Hepatocyte (in vitro differentiated cells): ENCODE results near the gene FAR2. TPM values are rescaled to one million over a fixed set of nuclear protein-coding genes. Genes with fewer than 3 reads are reported as not detected.
A peak's percentile ranks its signal among the peaks of the same experiment; 100 is the strongest.

ENCODE experiments used
- DNase-seq: peaks from one replicate; pipeline ENCODE4 v3.0.0-alpha.2; 2016; ENCODE audit warnings: low spot score
- H2AFZ ChIP-seq: fragments of 200-600 bp; sonication (generic); 2 replicates; pipeline ENCODE4 v1.6.0; 2016; ENCODE audit warnings: antibody characterized with exemption, mild to moderate bottlenecking
- H3K27ac ChIP-seq: fragments of 200-600 bp; sonication (generic); 2 replicates; pipeline ENCODE4 v1.5.1; 2016; ENCODE audit warnings: mild to moderate bottlenecking
- H3K27me3 ChIP-seq: fragments of 200-600 bp; sonication (generic); 2 replicates; pipeline ENCODE4 v1.6.1; 2016
- H3K36me3 ChIP-seq: fragments of 200-600 bp; sonication (generic); replicated peaks from 2 replicates; pipeline ENCODE4 v1.5.1; 2016; ENCODE audit warnings: low read depth; ENCODE audit not compliant: insufficient read depth
- H3K4me1 ChIP-seq: fragments of 200-600 bp; sonication (generic); 2 replicates; pipeline ENCODE4 v1.5.1; 2016; ENCODE audit warnings: mild to moderate bottlenecking, moderate library complexity; ENCODE audit not compliant: insufficient read depth
- H3K4me2 ChIP-seq: fragments of 200-600 bp; sonication (generic); 2 replicates; pipeline ENCODE4 v1.6.0; 2016
- H3K4me3 ChIP-seq: fragments of 200-600 bp; sonication (generic); 2 replicates; pipeline ENCODE4 v1.5.1; 2016; ENCODE audit warnings: mild to moderate bottlenecking
- H3K79me2 ChIP-seq: fragments of 200-600 bp; sonication (generic); 2 replicates; pipeline ENCODE4 v1.6.0; 2017; ENCODE audit warnings: mild to moderate bottlenecking
- H3K9me2 ChIP-seq: fragments of 200-600 bp; sonication (generic); replicated peaks from 2 replicates; pipeline ENCODE4 v1.6.0; 2017; ENCODE audit warnings: mild to moderate bottlenecking; ENCODE audit not compliant: insufficient read depth
- H3K9me3 ChIP-seq: fragments of 200-600 bp; sonication (generic); 2 replicates; pipeline ENCODE4 v1.5.1; 2016; ENCODE audit warnings: low read depth, mild to moderate bottlenecking
- H4K20me1 ChIP-seq: fragments of 200-600 bp; sonication (generic); 2 replicates; pipeline ENCODE4 v1.6.0; 2016; ENCODE audit warnings: mild to moderate bottlenecking; ENCODE audit not compliant: insufficient read depth, poor library complexity, severe bottlenecking
- CTCF ChIP-seq: fragments of 200-600 bp; sonication (generic); IDR thresholded peaks from 2 replicates; pipeline ENCODE4 v1.5.1; 2016; ENCODE audit warnings: antibody characterized with exemption, mild to moderate bottlenecking; ENCODE audit not compliant: poor library complexity
- EZH2 ChIP-seq: fragments of 200-600 bp; sonication (generic); IDR thresholded peaks from 2 replicates; pipeline ENCODE4 v1.6.1; 2016; ENCODE audit warnings: antibody characterized with exemption, mild to moderate bottlenecking, borderline replicate concordance
- EZH2phosphoT487 ChIP-seq: fragments of 200-600 bp; sonication (generic); IDR thresholded peaks from one replicate; pipeline ENCODE4 v1.6.1; 2018; ENCODE audit warnings: antibody characterized with exemption, mild to moderate bottlenecking, low read depth, moderate library complexity; ENCODE audit not compliant: unreplicated experiment, severe bottlenecking
- WGBS: methylation state at CpG from one replicate; pipeline ENCODE4 v1.1.6; 2016; ENCODE audit warnings: low lambda C conversion rate; ENCODE audit errors: missing lambda C conversion rate; 5-methylcytosine and 5-hydroxymethylcytosine counted together
- polyA plus RNA-seq: library from polyadenylated mRNA; unstranded; fragments of >200 nt; fragmentation: Nextera tagmentation; extraction: Ambion mirVana; gene quantifications from 2 replicates; pipeline ENCODE4 v1.2.1, GENCODE V29; 2016
- total RNA-seq: library from RNA; depleted of rRNA; stranded (reverse); fragments of >200 nt; gene quantifications from 2 replicates; pipeline ENCODE4 v1.2.3, GENCODE V29; 2014

The FAR2 gene
- total and polyA plus RNA-seq, 2 experiments from 2014 or later, result 2.4 to 5.2 TPM

DNA sequence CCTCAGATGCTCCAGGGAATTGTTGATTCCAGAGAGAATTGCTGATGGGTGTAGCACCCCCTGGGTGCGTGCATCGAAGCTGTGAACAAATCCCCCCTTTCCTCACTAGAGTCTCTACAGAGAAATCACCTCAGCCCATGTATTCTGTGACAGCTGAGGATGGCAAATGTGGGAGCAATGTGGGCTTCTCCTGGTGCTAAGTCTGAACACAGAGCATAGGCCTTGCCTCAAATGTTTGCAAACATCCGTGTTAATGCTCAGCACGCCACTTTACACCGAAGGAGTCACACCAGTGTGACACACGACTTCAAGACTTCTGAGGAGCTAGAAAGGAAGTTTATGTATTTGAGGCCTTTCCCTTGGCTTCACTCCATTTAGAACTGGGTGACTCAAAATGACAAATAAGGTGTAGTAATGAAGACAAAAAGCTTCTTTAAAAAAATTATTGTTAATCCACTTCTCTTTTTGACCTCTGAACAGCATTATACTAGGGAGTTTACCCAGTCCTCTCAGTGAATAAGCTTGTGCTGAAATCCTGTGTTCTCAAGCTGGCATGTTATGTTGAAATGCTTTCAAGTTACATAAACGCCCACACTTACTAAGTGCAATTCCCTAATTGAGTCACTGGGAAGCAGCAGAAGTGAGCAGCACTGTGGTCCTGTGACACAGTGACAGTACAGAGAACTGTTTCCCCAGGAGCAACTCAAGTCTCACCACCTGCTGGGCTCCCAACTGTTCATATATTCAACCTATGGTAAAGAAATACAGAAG lies 92.9 kb downstream of the FAR2 start:
- 55% methylated on average over 7 of the region's 7 CpGs for WGBS

GRCh38 chr12:29242921-29243431 lies 93.9 kb downstream of the FAR2 start:
- H3K27ac ChIP-seq, result peak overlapping the region; percentile 67
- DNase-seq, result no peak

More for the DNA sequence above, 92.9 kb downstream of the FAR2 start:
- peak overlapping the region; percentile 4 for H2AFZ ChIP-seq
- DNase-seq, result peak; percentile 69
- no peaks in the 10 kb centered on the region for H3K9me2 ChIP-seq
- H3K36me3 ChIP-seq, result no peaks in the 10 kb centered on the region
- no peaks in the 10 kb centered on the region for H3K9me3 ChIP-seq
- no peak for TF ChIP-seq EZH2
- no peak for TF ChIP-seq EZH2phosphoT487
- H3K27ac ChIP-seq, result peak overlapping the region; percentile 67
- no peak overlapping the region for H3K4me3 ChIP-seq
- peaks cover 20% of the 10 kb centered on the region for H3K4me1 ChIP-seq
- H3K4me2 ChIP-seq, result no peak overlapping the region
- H3K79me2 ChIP-seq, result no peaks in the 10 kb centered on the region
- H3K27me3 ChIP-seq, result no peaks in the 10 kb centered on the region
- no peaks in the 10 kb centered on the region for H4K20me1 ChIP-seq

GRCh38 chr12:29244159-29244765 lies 95.2 kb downstream of the FAR2 start:
- no peak for DNase-seq
- no peaks in the 10 kb centered on the region for H3K9me3 ChIP-seq
- no peak overlapping the region for H3K27ac ChIP-seq
- H3K27me3 ChIP-seq, result no peaks in the 10 kb centered on the region
- TF ChIP-seq CTCF, result no peak
- no peak for TF ChIP-seq EZH2phosphoT487
- TF ChIP-seq EZH2, result no peak
- no peak overlapping the region for H2AFZ ChIP-seq
- H3K79me2 ChIP-seq, result no peaks in the 10 kb centered on the region
- no peak overlapping the region for H3K4me3 ChIP-seq
- H3K36me3 ChIP-seq, result no peaks in the 10 kb centered on the region
- 96% methylated on average over 3 of the region's 3 CpGs for WGBS
- H3K4me2 ChIP-seq, result no peak overlapping the region
- H3K4me1 ChIP-seq, result peaks cover 20% of the 10 kb centered on the region
- no peaks in the 10 kb centered on the region for H3K9me2 ChIP-seq
- no peaks in the 10 kb centered on the region for H4K20me1 ChIP-seq

More at GRCh38 chr12:29242921-29243431, 93.9 kb downstream of the FAR2 start:
- Histone ChIP-seq H3K4me3 (no peak overlapping the region), H3K36me3 (no peaks in the 10 kb centered on the region), H3K79me2 (no peaks in the 10 kb centered on the region), H2AFZ (no peak overlapping the region), H3K9me2 (no peaks in the 10 kb centered on the region), H3K4me1 (peaks cover 20% of the 10 kb centered on the region), H3K4me2 (no peak overlapping the region), H4K20me1 (no peaks in the 10 kb centered on the region), H3K27me3 (no peaks in the 10 kb centered on the region), H3K9me3 (no peaks in the 10 kb centered on the region)
- WGBS, result 53% methylated on average over 4 of the region's 4 CpGs
- TF ChIP-seq EZH2phosphoT487 (no peak), CTCF (no peak), EZH2 (no peak)

DNA sequence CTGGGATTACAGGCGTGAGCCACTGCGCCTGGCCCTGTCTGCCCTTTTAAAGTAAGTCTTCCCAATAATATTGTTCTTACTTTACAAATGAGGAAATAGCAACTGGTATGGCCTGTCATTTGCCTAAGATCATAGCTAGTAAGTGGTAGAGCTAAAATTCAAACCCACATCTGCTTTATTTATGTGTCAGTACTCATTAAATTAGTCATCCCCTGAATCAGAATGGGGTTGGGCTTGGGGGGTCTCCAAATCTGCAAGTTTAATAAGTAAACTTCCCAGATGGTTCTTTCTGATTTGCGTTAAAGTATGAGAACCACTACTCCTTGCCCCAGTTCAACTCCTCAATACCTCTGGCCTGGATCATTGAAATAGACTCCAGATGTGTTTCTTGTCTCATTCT lies 96.2 kb downstream of the FAR2 start:
- Histone ChIP-seq H3K4me2 (no peak overlapping the region), H4K20me1 (no peaks in the 10 kb centered on the region), H3K79me2 (no peaks in the 10 kb centered on the region), H3K9me3 (no peaks in the 10 kb centered on the region), H3K27me3 (no peaks in the 10 kb centered on the region), H3K36me3 (no peaks in the 10 kb centered on the region), H3K9me2 (no peaks in the 10 kb centered on the region), H2AFZ (no peak overlapping the region), H3K4me3 (no peak overlapping the region), H3K4me1 (peaks cover 20% of the 10 kb centered on the region), H3K27ac (no peak overlapping the region)
- WGBS, result 88% methylated on average over 3 of the region's 3 CpGs
- no peak for DNase-seq
- TF ChIP-seq EZH2, result no peak
- no peak for TF ChIP-seq CTCF
- TF ChIP-seq EZH2phosphoT487, result no peak
